DND-41 (cell line): ENCODE measurements around the gene PRSS2.

Experiments
- ATAC-seq: fragments of 200-7000 bp; cut with Tn5 transposase; 3 replicates; pipeline ENCODE4 v1.9.1; 2021; ENCODE audit warnings: low read depth; ENCODE audit not compliant: insufficient read depth
- DNase-seq: peaks from one replicate; pipeline ENCODE4 v3.0.0-alpha.2; 2020
- H2AFZ ChIP-seq: 2 replicates; pipeline ENCODE4 v1.6.0; 2012; ENCODE audit warnings: low read depth, low read length
- H3K27ac ChIP-seq: 2 replicates; pipeline ENCODE4 v1.5.1; 2012; ENCODE audit warnings: low read length, inconsistent platforms
- H3K27me3 ChIP-seq: fragments of 200-600 bp; sonication (generic); 2 replicates; pipeline ENCODE4 v1.6.0; 2012; ENCODE audit warnings: low read length, mild to moderate bottlenecking, inconsistent platforms; ENCODE audit not compliant: insufficient read depth, poor library complexity
- H3K36me3 ChIP-seq: 2 replicates; pipeline ENCODE4 v1.5.1; 2012; ENCODE audit warnings: low read length, inconsistent platforms; ENCODE audit not compliant: insufficient read depth
- H3K4me1 ChIP-seq: 2 replicates; pipeline ENCODE4 v1.5.1; 2012; ENCODE audit warnings: mild to moderate bottlenecking, low read length; ENCODE audit not compliant: insufficient read depth
- H3K4me2 ChIP-seq: 2 replicates; pipeline ENCODE4 v1.6.0; 2012; ENCODE audit warnings: mild to moderate bottlenecking, moderate library complexity, low read length, inconsistent platforms; ENCODE audit not compliant: insufficient read depth
- H3K4me3 ChIP-seq, 2 experiments: fragments of 200-600 bp in 1 of 2; shearing (Covaris generic) in 1 of 2; 2 replicates each; pipeline ENCODE4 v1.5.1; 2012 to 2016; ENCODE audit warnings: inconsistent platforms in 2 of 2, low read length in 2 of 2, mild to moderate bottlenecking in 2 of 2, low read depth in 1 of 2, moderate library complexity in 1 of 2
- H3K79me2 ChIP-seq: 2 replicates; pipeline ENCODE4 v1.6.0; 2012; ENCODE audit warnings: low read length, inconsistent platforms; ENCODE audit not compliant: insufficient read depth
- H3K9ac ChIP-seq: 2 replicates; pipeline ENCODE4 v1.6.0; 2012; ENCODE audit warnings: low read depth, mild to moderate bottlenecking, inconsistent platforms, low read length, moderate library complexity
- H3K9me3 ChIP-seq: 2 replicates; pipeline ENCODE4 v1.5.1; 2012; ENCODE audit warnings: low read length, moderate library complexity, mild to moderate bottlenecking, inconsistent platforms; ENCODE audit not compliant: insufficient read depth, severe bottlenecking
- H4K20me1 ChIP-seq: 2 replicates; pipeline ENCODE4 v1.6.0; 2012; ENCODE audit warnings: low read length; ENCODE audit not compliant: insufficient read depth
- EZH2 ChIP-seq: IDR thresholded peaks from 3 replicates; pipeline ENCODE4 v1.6.1; 2012; ENCODE audit warnings: borderline replicate concordance, low read depth, mild to moderate bottlenecking, moderate library complexity, low read length, inconsistent platforms; ENCODE audit not compliant: severe bottlenecking
- TF ChIP-seq, protein P1 (sequence below): IDR thresholded peaks from 2 replicates; pipeline ENCODE4 v1.5.1; 2012; ENCODE audit warnings: borderline replicate concordance, low read length, moderate library complexity, mild to moderate bottlenecking; ENCODE audit not compliant: poor library complexity, severe bottlenecking; ENCODE audit errors: extremely low read depth

Gene PRSS2

DNA sequence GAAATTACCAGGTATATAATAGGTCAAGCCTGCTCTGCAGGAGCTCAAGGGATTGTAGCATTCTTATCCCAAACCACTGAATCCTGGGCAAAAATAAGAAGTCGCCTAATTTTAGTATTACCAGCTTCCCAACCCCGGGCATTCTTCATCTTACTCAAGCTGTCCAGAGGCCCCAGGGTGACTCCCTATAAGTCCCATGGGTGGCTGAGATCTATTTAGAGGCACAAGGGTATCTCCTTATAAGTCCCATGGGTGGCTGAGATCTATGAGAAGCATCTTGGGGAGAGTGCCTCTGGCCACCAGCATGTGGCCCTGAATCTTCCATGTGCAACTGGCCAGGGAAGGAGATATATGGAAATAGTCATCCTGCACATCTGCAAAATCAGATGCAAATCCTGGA lies 38.9 kb downstream of the PRSS2 start:
- peak overlapping the region; percentile 99 for H3K27ac ChIP-seq
- no peak overlapping the region for H2AFZ ChIP-seq
- H3K9me3 ChIP-seq, result no peaks in the 10 kb centered on the region
- TF ChIP-seq, protein P1, sequence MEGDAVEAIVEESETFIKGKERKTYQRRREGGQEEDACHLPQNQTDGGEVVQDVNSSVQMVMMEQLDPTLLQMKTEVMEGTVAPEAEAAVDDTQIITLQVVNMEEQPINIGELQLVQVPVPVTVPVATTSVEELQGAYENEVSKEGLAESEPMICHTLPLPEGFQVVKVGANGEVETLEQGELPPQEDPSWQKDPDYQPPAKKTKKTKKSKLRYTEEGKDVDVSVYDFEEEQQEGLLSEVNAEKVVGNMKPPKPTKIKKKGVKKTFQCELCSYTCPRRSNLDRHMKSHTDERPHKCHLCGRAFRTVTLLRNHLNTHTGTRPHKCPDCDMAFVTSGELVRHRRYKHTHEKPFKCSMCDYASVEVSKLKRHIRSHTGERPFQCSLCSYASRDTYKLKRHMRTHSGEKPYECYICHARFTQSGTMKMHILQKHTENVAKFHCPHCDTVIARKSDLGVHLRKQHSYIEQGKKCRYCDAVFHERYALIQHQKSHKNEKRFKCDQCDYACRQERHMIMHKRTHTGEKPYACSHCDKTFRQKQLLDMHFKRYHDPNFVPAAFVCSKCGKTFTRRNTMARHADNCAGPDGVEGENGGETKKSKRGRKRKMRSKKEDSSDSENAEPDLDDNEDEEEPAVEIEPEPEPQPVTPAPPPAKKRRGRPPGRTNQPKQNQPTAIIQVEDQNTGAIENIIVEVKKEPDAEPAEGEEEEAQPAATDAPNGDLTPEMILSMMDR, result no peak
- no peak for TF ChIP-seq EZH2
- H3K36me3 ChIP-seq, result no peaks in the 10 kb centered on the region; the same call in 1 of the 2 replicates
- ATAC-seq, result no peak
- H4K20me1 ChIP-seq, result no peaks in the 10 kb centered on the region
- peak; percentile 55 for DNase-seq
- peaks cover 97% of the 10 kb centered on the region for H3K4me1 ChIP-seq
- peaks cover 85% of the 10 kb centered on the region for H3K79me2 ChIP-seq
- H3K9ac ChIP-seq, result peak overlapping the region; percentile 89
- H3K4me3 ChIP-seq, result peak overlapping the region in 1 of 2 experiments; percentile 44; a peak in 2 of 4 replicates
- H3K4me2 ChIP-seq, result peak overlapping the region; percentile 81
- H3K27me3 ChIP-seq, result no peaks in the 10 kb centered on the region

DNA sequence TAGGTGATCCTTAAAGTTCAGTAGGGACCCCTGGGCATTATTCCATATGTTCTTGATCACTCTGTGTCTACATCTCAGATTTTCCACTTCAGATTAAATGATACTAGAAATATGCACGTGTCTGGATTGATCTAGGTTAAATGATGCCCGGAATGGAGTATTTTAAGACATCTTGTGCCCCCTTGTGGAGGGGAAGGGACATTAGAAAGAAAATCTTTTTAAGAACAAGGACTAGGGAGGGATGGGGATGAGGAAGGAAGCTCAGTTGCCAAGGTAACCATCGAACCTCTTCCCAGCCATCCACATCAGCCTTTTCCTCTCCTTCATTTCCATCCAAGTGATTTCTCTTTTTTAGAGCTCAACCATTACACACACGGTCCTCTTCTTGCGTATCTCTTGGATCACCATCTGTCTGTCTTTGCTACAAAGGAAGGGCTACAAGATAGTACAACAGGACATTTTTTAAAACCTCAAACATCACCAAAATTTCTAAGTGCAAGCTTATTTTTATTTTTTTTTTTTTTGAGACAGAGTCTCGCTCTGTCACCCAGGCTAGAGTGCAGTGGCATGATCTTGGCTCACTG lies 40.5 kb downstream of the PRSS2 start:
- Histone ChIP-seq H3K9me3 (no peaks in the 10 kb centered on the region), H4K20me1 (no peaks in the 10 kb centered on the region), H3K79me2 (peaks cover 78% of the 10 kb centered on the region), H3K4me3 (peak overlapping the region in 1 of 2 experiments; percentile 32; a peak in 1 of 4 replicates), H3K27ac (peak overlapping the region; percentile 99), H3K36me3 (peaks cover 5% of the 10 kb centered on the region), H3K4me1 (peaks cover 95% of the 10 kb centered on the region), H2AFZ (no peak overlapping the region), H3K4me2 (peak overlapping the region; percentile 81), H3K9ac (peak overlapping the region; percentile 89), H3K27me3 (no peaks in the 10 kb centered on the region)
- TF ChIP-seq, protein P1, result peak; percentile 88
- no peak for TF ChIP-seq EZH2
- peak; percentile 67 for DNase-seq
- ATAC-seq, result no peak

DNA sequence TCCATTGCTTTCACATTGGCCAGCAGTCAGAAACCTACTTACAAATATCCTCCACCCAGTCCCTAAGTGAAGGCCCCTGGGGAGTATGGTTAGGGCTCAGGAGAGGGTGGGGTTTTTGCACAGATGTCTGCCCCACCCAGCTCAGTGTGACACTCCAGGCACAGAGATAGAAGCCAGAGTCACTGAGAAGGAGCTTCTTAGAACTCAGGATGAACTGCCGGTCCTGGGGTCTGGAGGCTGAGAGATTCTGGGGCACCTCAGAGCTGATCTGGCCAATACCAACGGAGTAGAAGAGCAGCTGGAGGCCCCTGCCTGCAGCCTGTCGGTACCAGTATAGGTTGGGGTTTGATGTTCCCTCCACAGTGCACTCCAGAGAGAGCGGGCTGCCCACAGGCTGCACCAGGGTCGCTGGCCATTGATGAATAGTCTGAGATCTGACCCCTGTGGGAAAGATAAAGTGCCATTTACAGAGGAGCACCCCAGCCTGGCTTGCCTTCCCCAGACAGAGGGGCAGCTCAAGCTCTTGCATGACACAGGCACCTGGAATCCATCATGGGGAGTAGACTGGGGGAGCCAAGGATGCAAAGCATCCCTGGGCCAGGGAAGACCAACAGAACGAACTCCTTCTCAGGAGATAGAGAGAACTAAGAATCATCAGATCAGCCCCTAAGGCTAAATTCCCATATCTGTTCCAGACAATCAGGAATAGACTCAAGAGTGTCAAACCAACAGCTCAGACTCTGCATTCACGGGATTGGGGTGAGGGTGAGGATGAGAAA lies 41.9 kb downstream of the PRSS2 start:
- H3K79me2 ChIP-seq, result peaks cover 64% of the 10 kb centered on the region
- ATAC-seq (peak; percentile 45), DNase-seq (peak; percentile 95)
- TF ChIP-seq, protein P1, result no peak
- TF ChIP-seq EZH2, result no peak
- peaks cover 82% of the 10 kb centered on the region for H3K4me1 ChIP-seq
- H3K4me3 ChIP-seq, result peak overlapping the region; percentile 32 to 64
- no peaks in the 10 kb centered on the region for H3K27me3 ChIP-seq
- no peak overlapping the region for H2AFZ ChIP-seq
- peak overlapping the region; percentile 81 for H3K4me2 ChIP-seq
- H3K36me3 ChIP-seq, result peaks cover 10% of the 10 kb centered on the region
- peak overlapping the region; percentile 99 for H3K27ac ChIP-seq
- no peaks in the 10 kb centered on the region for H4K20me1 ChIP-seq
- H3K9ac ChIP-seq, result peak overlapping the region; percentile 89
- H3K9me3 ChIP-seq, result no peaks in the 10 kb centered on the region
